Measurements from ENCODE around the gene ZNF286A.
"Not testable (repeated sequence)": the region's sequence is repeated elsewhere in the genome, so short reads cannot be mapped to it uniquely, and the experiment has no call there.

ZNF286A gene

DNA sequence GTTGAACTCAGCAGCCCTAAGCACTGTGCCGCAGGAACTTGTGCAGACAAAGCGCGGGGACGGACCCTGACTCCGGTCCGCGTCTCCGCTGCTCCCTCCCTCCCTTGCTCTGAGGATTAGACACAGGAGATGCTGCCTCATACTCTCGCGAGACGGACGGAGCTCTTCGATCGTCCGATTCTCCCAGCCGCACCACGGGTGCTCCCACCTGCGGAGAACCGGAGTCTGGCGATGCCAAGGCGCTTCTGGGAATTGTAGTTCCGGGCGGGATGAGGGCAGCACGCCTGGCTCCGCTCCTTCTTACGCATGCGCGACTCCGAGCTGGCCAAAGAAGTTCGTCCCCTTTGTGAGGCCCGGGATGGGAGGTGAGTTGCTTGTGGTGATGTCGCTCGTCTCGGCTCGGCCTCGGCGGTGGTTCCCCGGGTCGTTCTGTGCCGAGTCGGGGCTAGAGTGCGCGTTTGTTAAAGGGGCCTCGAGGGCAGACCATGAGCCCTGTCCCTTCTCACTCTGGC is at the start of gene ZNF286A:
Gene ZNF286A (plus strand): TSS at position 340 of the 512 bp plus-strand sequence. CDS start 578 bp downstream, outside the sequence.
- not testable (repeated sequence) for H3K4me1 ChIP-seq (ENCODE audit: insufficient read depth, low read length); H3K36me3 ChIP-seq (ENCODE audit: insufficient read depth, low read length); H3K9me3 ChIP-seq (ENCODE audit: control insufficient read depth, insufficient read depth, low read length)
- H3K9ac ChIP-seq (ENCODE audit: low read depth, low read length), result peak within 1 kb of the TSS; percentile 62; the same call in 1 of the 2 replicates

DNA sequence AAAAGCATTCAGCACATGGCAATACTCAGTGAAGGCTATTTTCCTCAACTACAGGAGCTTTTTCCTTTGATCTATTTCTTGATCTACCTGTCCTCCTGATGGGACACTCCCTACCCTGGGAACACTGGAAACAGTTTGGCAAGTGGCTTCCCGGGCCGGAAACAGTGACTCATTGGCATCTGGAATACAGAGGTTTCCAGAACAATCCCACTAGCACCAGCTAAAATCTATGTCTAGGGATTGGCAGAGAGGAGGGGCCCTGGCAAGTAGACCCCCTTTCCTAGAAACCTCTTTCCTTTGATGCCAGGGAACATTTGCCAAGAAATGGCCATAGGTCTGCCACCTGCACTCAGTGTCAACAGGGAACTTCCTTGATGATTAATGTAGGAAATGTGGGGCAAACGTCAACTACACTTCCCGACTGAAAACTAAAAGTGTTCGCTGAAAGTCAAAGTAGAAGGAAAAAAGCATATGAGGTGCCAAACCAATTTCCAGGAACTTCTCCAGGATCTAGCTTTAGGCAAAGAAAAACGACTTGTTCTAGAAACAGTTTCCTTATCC is 49.6 kb upstream of the ZNF286A start:
- Histone ChIP-seq H3K9ac (ENCODE audit: low read depth, low read length) (no peak overlapping the region), H3K4me1 (ENCODE audit: insufficient read depth, low read length) (peaks cover 15% of the 10 kb centered on the region; the same call in 1 of the 2 replicates), H3K9me3 (ENCODE audit: control insufficient read depth, insufficient read depth, low read length) (no peaks in the 10 kb centered on the region), H3K36me3 (ENCODE audit: insufficient read depth, low read length) (no peaks in the 10 kb centered on the region)

DNA sequence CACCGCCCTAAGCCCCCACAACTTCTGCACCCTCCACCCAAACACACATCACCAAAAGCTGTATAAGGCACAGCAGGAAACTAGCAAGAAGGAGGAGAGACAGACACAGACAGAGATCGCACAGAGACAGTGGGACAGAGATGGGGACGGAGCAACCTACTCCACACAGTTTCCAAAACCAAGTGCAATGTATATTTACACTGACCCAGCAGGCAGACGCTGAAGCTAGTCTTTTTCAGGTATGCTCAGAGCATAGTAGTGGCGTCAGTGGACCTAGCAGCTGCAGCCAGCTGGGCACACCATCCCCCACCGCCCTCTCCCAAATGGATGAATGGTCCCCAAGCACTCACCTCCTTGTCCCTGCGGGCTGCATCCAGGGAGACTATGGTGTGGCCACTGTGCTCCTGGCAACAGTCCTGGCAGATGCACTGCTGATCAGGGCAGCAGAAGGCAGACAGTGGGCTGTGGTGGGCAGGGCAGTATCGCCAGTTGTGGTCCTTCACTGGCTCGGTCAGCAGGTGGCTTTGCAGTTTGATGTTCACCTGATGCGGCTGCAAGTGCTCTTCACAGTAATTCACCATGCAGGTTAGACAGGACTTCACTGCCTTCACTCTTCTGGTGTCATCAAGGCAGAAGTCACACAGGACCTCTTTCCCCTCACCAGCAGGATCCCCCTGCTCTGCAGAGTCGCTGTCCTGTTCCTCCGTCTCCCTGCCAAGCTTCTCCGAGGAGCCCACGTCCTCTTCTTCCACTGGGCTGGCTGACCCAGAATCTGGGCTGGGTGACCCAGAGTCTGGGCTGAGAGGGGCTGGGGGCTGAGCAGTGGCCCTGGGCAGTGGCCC is 48.6 kb upstream of the ZNF286A start:
- H3K4me1 ChIP-seq (ENCODE audit: insufficient read depth, low read length), result peaks cover 10% of the 10 kb centered on the region; the same call in 1 of the 2 replicates
- no peaks in the 10 kb centered on the region for H3K36me3 ChIP-seq (ENCODE audit: insufficient read depth, low read length)
- no peak overlapping the region; the same call in 1 of the 2 replicates for H3K9ac ChIP-seq (ENCODE audit: low read depth, low read length)
- no peaks in the 10 kb centered on the region for H3K9me3 ChIP-seq (ENCODE audit: control insufficient read depth, insufficient read depth, low read length)

DNA sequence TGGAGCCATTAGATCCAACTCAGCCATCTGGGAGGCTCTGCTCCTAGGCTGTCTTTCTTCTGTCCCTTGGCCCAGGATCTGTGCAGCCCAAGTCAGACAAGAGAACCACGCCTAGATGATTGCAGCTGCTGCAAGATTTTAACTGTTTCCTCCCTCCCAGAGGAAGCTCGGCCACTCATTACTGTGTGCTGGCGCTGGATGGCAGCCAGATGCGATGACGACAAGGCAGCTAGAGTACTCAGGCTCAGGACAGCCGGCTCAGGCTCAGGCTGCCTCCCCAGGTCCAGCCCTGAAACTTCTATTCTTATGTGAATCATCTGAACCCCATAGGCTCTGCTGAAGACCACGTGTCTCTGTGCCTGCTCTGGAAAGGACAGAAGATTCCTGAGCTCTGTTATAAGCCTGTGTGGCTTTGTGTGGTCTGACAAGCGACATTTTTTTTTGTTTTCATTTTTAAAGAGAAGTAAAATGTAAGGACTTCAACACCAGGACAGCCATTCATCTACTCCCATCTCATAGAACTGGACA is 47.9 kb upstream of the ZNF286A start:
- no peaks in the 10 kb centered on the region for H3K9me3 ChIP-seq (ENCODE audit: control insufficient read depth, insufficient read depth, low read length)
- no peak overlapping the region; the same call in 1 of the 2 replicates for H3K9ac ChIP-seq (ENCODE audit: low read depth, low read length)
- H3K36me3 ChIP-seq (ENCODE audit: insufficient read depth, low read length), result no peaks in the 10 kb centered on the region
- peaks cover 10% of the 10 kb centered on the region; the same call in 1 of the 2 replicates for H3K4me1 ChIP-seq (ENCODE audit: insufficient read depth, low read length)

DNA sequence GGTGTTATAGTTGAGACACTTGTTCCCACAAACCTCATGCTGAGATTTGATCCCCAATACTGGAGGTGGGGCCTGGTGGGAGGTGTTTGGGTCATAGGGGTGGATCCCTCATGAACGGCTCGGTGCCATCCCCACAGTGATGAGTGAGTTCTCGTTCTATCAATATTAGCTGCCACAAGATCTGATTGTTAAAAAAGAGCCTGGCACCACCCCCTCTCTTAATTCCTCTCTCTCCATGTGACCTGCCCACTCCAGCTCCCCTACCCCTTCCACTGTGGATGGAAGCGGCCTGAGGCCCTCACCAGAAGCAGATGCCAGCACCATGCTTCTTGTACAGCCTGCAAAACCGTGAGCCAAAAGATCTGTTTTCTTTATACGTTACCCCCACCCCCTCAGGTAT is 46.6 kb upstream of the ZNF286A start:
- no peak overlapping the region for H3K9ac ChIP-seq (ENCODE audit: low read depth, low read length)
- H3K36me3 ChIP-seq (ENCODE audit: insufficient read depth, low read length), result no peaks in the 10 kb centered on the region
- no peaks in the 10 kb centered on the region for H3K9me3 ChIP-seq (ENCODE audit: control insufficient read depth, insufficient read depth, low read length)
- H3K4me1 ChIP-seq (ENCODE audit: insufficient read depth, low read length), result peaks cover 10% of the 10 kb centered on the region; the same call in 1 of the 2 replicates

DNA sequence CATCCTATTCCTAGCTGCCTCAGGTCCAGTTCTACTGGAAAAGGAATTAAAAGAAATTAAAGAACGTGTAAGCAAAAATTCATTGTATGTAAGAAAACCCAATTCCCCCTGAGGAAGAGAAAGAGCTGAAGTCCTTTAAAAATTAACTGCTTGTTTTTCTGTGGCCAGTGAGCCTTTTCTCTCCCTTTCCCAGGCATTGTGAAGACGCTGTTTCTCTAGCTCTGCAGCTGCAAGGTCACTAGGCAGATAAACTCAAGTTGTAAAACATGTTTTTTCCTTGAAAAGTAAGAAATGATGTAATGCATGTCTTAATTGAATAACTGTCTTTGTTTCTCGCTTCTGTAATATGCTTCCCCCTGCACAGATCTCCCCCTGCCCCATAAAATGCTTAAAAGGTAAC is 45.2 kb upstream of the ZNF286A start:
- H3K4me1 ChIP-seq (ENCODE audit: insufficient read depth, low read length), result peaks cover 10% of the 10 kb centered on the region; the same call in 1 of the 2 replicates
- H3K9ac ChIP-seq (ENCODE audit: low read depth, low read length); H3K9me3 ChIP-seq (ENCODE audit: control insufficient read depth, insufficient read depth, low read length); H3K36me3 ChIP-seq (ENCODE audit: insufficient read depth, low read length): not testable (repeated sequence)

DNA sequence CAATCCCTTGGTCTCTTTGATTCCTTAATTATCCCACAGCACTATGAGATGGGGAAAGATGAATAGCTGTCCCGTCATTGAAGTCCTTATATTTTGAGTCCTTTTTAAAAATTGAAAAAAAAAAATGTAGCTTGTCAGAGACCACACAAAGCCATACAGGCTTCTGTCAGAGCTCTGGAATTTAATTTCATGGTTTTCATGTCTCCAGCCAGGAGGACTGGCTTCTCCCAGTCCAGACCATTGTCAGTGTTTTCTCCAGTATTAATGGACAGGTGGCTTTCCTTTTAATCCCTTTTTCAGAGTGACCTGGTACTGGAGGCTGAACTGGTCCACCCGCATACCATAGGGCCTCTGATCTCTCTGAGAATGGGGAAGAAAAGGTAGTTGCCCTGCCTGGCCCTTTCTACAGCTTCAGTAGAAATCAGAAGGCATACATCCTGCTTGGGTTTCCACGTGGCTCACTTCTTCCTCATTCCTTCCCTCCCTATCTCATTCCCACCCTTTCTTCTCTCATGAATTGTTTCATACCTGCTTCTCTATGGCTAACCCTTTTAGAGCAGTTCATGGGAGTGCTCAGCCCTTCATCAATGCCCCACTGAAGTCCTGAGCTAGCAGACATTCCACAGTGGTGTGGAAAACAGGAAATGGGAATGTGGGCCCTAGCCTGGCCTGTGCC is 44.5 kb upstream of the ZNF286A start:
- peaks cover 10% of the 10 kb centered on the region; the same call in 1 of the 2 replicates for H3K4me1 ChIP-seq (ENCODE audit: insufficient read depth, low read length)
- no peaks in the 10 kb centered on the region for H3K9me3 ChIP-seq (ENCODE audit: control insufficient read depth, insufficient read depth, low read length)
- H3K36me3 ChIP-seq (ENCODE audit: insufficient read depth, low read length), result no peaks in the 10 kb centered on the region
- H3K9ac ChIP-seq (ENCODE audit: low read depth, low read length), result no peak overlapping the region

DNA sequence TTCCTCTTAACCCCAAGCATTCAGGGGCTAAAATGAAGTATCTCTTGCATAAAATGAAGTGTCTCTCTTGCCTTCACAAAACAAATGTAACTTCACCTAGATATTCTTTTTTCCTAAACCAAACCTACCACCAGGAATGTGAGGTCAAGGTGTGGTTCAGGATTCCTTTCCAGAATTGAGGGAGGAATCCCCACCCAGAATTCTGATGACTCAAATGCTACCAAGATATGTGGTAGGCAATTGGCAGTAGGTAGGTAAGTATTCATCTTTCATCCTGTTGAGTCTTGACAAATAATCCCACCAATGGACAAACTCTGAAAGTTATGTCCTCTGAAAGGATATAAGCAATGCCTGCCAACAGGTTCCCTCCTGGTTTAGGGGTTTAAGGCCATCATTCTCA is 41.7 kb upstream of the ZNF286A start:
- Histone ChIP-seq H3K9ac (ENCODE audit: low read depth, low read length) (no peak overlapping the region), H3K4me1 (ENCODE audit: insufficient read depth, low read length) (0 out of 2 replicates have a peak, but pooled peaks cover 4% of the 10 kb centered on the region), H3K9me3 (ENCODE audit: control insufficient read depth, insufficient read depth, low read length) (no peaks in the 10 kb centered on the region), H3K36me3 (ENCODE audit: insufficient read depth, low read length) (peaks cover 6% of the 10 kb centered on the region; the same call in 1 of the 2 replicates)

DNA sequence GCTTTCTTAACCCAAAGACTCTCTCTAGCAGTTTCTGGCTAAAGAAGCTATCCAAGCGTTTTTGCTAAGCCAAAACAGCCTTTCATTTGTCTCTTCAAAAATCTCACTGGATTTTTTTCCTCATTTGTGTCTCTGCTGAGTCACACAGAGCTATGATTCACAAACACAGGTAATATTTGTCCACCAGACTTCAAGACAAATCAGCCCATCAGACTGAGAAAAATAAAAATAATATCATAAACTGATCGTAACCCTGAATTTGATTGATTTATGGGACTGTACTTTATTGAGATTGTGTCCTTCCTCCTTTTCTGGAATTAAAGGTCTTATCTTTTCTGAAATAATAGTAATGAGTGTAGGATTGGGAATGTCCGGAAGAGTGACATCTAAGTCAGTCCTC is 41.3 kb upstream of the ZNF286A start:
- Histone ChIP-seq H3K36me3 (ENCODE audit: insufficient read depth, low read length) (peaks cover 6% of the 10 kb centered on the region; the same call in 1 of the 2 replicates), H3K4me1 (ENCODE audit: insufficient read depth, low read length) (0 out of 2 replicates have a peak, but pooled peaks cover 4% of the 10 kb centered on the region), H3K9ac (ENCODE audit: low read depth, low read length) (no peak overlapping the region), H3K9me3 (ENCODE audit: control insufficient read depth, insufficient read depth, low read length) (no peaks in the 10 kb centered on the region)

DNA sequence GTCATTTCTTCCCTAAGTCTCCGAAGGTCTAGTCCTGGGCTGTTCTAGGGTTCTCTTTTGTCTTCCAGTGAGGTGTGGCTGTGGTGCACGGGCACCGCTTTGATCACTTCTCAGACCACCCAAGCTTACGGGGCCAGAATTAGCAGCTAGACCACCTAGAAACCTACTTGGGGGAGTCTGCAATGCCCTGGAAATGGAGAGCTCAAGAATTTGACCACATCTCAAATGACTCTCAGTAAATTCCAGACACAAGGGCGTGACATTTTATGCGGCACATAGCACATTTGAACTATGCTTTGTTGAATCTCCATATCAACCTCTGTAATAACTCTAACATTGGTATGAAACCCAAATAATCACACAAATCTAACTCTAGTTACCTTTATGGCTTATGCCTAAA is 40.3 kb upstream of the ZNF286A start:
- Histone ChIP-seq H3K9me3 (ENCODE audit: control insufficient read depth, insufficient read depth, low read length) (no peaks in the 10 kb centered on the region), H3K4me1 (ENCODE audit: insufficient read depth, low read length) (0 out of 2 replicates have a peak, but pooled peaks cover 4% of the 10 kb centered on the region), H3K9ac (ENCODE audit: low read depth, low read length) (no peak overlapping the region), H3K36me3 (ENCODE audit: insufficient read depth, low read length) (peaks cover 6% of the 10 kb centered on the region; the same call in 1 of the 2 replicates)

DNA sequence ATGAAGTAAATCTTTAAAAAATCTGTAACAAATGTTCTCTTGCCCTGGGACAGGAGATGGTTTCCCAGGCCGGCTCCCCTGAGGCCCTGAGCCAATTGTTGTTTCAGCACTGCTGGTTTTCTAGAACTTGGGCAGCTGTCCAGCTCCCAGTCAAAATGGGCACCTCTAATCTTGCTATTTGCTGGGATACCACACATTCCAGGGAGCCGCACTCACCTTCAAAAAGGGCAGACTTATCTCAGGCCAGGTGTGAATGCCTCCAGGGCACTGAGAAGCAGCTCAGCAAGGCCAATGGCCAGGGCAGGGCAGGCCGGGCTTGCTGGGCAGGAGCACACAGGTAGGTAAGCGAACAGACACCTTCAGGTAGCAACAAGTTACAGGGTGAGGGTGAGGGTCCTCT is 39.9 kb upstream of the ZNF286A start:
- H3K36me3 ChIP-seq (ENCODE audit: insufficient read depth, low read length), result peaks cover 6% of the 10 kb centered on the region; the same call in 1 of the 2 replicates
- no peaks in the 10 kb centered on the region for H3K9me3 ChIP-seq (ENCODE audit: control insufficient read depth, insufficient read depth, low read length)
- H3K9ac ChIP-seq (ENCODE audit: low read depth, low read length), result no peak overlapping the region
- H3K4me1 ChIP-seq (ENCODE audit: insufficient read depth, low read length), result 0 out of 2 replicates have a peak, but pooled peaks cover 4% of the 10 kb centered on the region

DNA sequence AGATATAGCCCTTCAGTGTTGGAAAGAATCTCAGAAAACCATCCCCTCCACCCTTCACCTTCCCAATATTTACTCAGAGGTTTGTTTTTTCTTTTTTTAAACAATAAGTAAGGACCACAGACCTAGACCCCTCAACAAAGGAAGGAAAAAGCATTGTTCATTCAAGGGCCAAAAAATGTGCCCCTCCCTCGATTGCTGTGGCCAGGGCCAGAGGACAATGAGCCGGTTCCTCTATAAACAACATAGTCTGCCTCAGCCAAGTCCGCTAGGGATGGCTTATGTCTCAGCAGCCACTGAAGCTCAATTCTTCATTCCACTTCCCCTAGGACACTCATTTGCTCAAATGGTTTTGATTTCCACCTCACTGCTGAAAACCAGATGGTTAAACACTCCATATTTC is 39.5 kb upstream of the ZNF286A start:
- Histone ChIP-seq H3K36me3 (ENCODE audit: insufficient read depth, low read length) (peaks cover 6% of the 10 kb centered on the region; the same call in 1 of the 2 replicates), H3K9me3 (ENCODE audit: control insufficient read depth, insufficient read depth, low read length) (no peaks in the 10 kb centered on the region), H3K9ac (ENCODE audit: low read depth, low read length) (no peak overlapping the region), H3K4me1 (ENCODE audit: insufficient read depth, low read length) (0 out of 2 replicates have a peak, but pooled peaks cover 4% of the 10 kb centered on the region)

DNA sequence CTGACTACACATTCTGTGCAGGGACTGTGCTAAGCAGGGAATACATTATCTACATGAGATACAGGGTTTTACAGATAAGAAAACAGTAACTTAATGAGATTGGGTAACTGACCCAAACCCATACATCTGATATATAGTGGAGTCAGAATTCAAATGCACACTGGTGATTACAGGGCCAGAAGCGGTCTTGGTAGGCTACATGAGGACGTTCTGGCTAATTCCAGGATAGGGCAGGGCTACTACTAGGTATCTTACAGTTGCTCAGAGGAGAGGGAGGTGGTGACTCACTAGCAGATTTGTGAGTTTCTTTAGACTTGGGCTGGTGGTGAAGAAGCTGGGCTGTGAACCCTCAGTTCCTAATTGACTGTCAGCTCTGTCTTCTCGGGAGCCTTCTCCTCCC is 36.9 kb upstream of the ZNF286A start:
- H3K9ac ChIP-seq (ENCODE audit: low read depth, low read length), result no peak overlapping the region
- 0 out of 2 replicates have a peak, but pooled peaks cover 4% of the 10 kb centered on the region for H3K4me1 ChIP-seq (ENCODE audit: insufficient read depth, low read length)
- H3K36me3 ChIP-seq (ENCODE audit: insufficient read depth, low read length), result peaks cover 6% of the 10 kb centered on the region; the same call in 1 of the 2 replicates
- no peaks in the 10 kb centered on the region for H3K9me3 ChIP-seq (ENCODE audit: control insufficient read depth, insufficient read depth, low read length)

DNA sequence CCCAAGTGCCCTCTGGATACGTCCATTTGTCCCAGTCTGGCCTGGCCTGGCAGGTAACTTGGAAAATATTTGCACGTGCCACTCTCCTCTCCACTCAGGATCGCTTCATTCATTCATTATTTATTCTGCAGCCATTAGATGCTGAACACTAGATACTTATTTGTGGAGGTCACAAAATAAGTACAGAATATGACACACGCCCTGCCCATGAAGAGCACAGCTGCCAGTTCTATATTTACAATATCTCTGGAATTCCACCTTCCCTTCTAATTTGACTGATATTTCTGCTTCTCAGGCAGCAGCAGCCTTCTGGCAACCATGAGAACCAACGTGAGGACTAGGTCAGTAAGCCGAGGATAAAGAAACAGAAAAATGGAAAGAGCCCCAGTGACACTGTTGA is 36.4 kb upstream of the ZNF286A start:
- H3K36me3 ChIP-seq (ENCODE audit: insufficient read depth, low read length), result peaks cover 6% of the 10 kb centered on the region; the same call in 1 of the 2 replicates
- no peak overlapping the region for H3K9ac ChIP-seq (ENCODE audit: low read depth, low read length)
- no peaks in the 10 kb centered on the region for H3K9me3 ChIP-seq (ENCODE audit: control insufficient read depth, insufficient read depth, low read length)
- 0 out of 2 replicates have a peak, but pooled peaks cover 4% of the 10 kb centered on the region for H3K4me1 ChIP-seq (ENCODE audit: insufficient read depth, low read length)

All from ES-I3 (cell line).